K562 (cell line): ENCODE results near the gene SYNRG. TPM values are rescaled to one million over a fixed set of nuclear protein-coding genes. Genes with fewer than 3 reads are reported as not detected.
A peak's percentile ranks its signal among the peaks of the same experiment; 100 is the strongest.

ENCODE experiments used
- ARNT ChIP-seq, 2 experiments: fragments of 450-650 bp; IDR thresholded peaks; 2 replicates each; pipeline ENCODE4 v1.6.1; 2016; ENCODE audit warnings: mild to moderate bottlenecking in 1 of 2
- GATA2 ChIP-seq: sonication (generic); formaldehyde crosslinking; IDR thresholded peaks from 2 replicates; pipeline ENCODE4 v1.4.0; 2020; ENCODE audit warnings: mild to moderate bottlenecking, missing genetic modification reagents
- MCM3 ChIP-seq: fragments of 450-650 bp; IDR thresholded peaks from 2 replicates; pipeline ENCODE4 v1.6.1; 2016
- MTA3 ChIP-seq: fragments of 450-650 bp; formaldehyde crosslinking; IDR thresholded peaks from 2 replicates; pipeline ENCODE4 v1.6.1; 2017; ENCODE audit warnings: mild to moderate bottlenecking, borderline replicate concordance
- NEUROD1 ChIP-seq: fragments of 150-350 bp; IDR thresholded peaks from 2 replicates; pipeline ENCODE4 v1.6.1; 2014; ENCODE audit warnings: borderline replicate concordance, low read length, low read depth; ENCODE audit not compliant: partially characterized antibody
- PYGO2 ChIP-seq: fragments of 450-650 bp; IDR thresholded peaks from 2 replicates; pipeline ENCODE4 v1.6.1; 2016; ENCODE audit warnings: mild to moderate bottlenecking, missing genetic modification characterization, moderate library complexity, missing compliant biosample characterization
- SMARCA5 ChIP-seq: fragments of 450-650 bp; IDR thresholded peaks from 2 replicates; pipeline ENCODE4 v1.6.1; 2016
- ZBTB1 ChIP-seq: sonication (generic); formaldehyde crosslinking; IDR thresholded peaks from 2 replicates; pipeline ENCODE4 v1.8.1; 2023; ENCODE audit warnings: missing genetic modification reagents, low read depth, mild to moderate bottlenecking, borderline replicate concordance
- ZNF316 ChIP-seq: fragments of 450-650 bp; IDR thresholded peaks from 2 replicates; pipeline ENCODE4 v1.6.1; 2016
- ZNF780A ChIP-seq: fragments of 250-450 bp; sonication (Bioruptor Pico); IDR thresholded peaks from 2 replicates; pipeline ENCODE4 v1.5.0; 2021; ENCODE audit warnings: mild to moderate bottlenecking
- ZSCAN29 ChIP-seq: fragments of 450-650 bp; IDR thresholded peaks from 2 replicates; pipeline ENCODE4 v1.6.1; 2017
- polyA plus RNA-seq, 8 experiments: library from polyadenylated mRNA; depleted of rRNA in 4 of 8; stranded (reverse) in 5 of 8; unstranded in 3 of 8; fragments of >200 nt; fragmentation: Nextera tagmentation in 2 of 8; fragmentation: Illumina TruSeq in 1 of 8; extraction: Ambion mirVana in 2 of 8; extraction: Trizol in 1 of 8; gene quantifications; 2 replicates each; pipeline versions ENCODE4 v1.2.1 to v1.2.3, GENCODE V29; 2011 to 2014; ENCODE audit warnings: inconsistent platforms in 1 of 8, missing spikeins in 1 of 8
- total RNA-seq, 7 experiments: library from RNA; depleted of rRNA in 6 of 7; stranded (reverse); fragments of >200 nt in 6 of 7; fragmentation: Illumina TruSeq in 2 of 7; extraction: Trizol in 2 of 7; gene quantifications; 2 replicates each; pipeline versions ENCODE4 v1.2.1 to v1.2.3, GENCODE V29; 2011 to 2021; ENCODE audit warnings: low replicate concordance in 1 of 7
- TF ChIP-seq, protein P1 (sequence below): sonication (generic); formaldehyde crosslinking; IDR thresholded peaks from 2 replicates; pipeline ENCODE4 v1.8.0; 2023; ENCODE audit warnings: mild to moderate bottlenecking, missing genetic modification reagents
- TF ChIP-seq, protein P2 (sequence below): fragments of 450-650 bp; formaldehyde crosslinking; IDR thresholded peaks from 2 replicates; pipeline ENCODE4 v1.4.0; 2022; ENCODE audit warnings: missing genetic modification characterization
- TF ChIP-seq, protein P3 (sequence below): sonication (generic); formaldehyde crosslinking; IDR thresholded peaks from 2 replicates; pipeline ENCODE4 v1.8.0; 2022; ENCODE audit warnings: missing genetic modification reagents, mild to moderate bottlenecking, moderate library complexity, borderline replicate concordance

SYNRG gene
- total and polyA plus RNA-seq, 9 of the 15 experiments (the other 6 are each of a cell fraction or from before 2014, with no cell fraction given) = 2.9 to 28.2 (median 15.1) TPM

DNA sequence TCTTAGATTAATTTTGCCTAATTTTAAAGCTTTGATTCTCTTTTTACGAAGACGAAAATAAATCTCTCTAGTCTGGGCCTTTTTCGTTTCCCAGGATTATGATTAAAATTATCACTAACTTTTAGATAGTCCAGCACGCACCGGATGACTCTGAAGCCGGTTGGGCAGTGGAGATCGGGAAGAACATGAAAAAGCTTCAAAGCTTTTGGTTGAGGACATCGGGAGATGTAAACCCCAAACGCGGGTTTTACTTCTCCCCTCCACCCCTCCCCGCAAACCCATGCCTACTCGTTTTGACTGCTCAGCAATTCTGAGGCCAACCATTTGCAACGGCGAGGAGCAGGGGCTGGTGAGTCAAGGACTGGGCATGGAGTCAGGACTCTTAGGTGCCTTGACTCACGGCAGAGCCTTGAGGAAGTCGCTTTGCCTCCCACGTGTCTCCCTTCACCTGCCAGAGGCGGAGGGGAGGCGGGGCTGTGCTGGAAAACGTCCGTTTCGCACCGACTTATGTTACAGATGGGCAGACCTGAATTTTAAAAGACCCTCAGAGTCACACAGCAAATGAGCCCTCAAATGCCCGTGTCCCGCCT is 120.5 kb downstream of the SYNRG start (continued):
- TF ChIP-seq, protein P1, sequence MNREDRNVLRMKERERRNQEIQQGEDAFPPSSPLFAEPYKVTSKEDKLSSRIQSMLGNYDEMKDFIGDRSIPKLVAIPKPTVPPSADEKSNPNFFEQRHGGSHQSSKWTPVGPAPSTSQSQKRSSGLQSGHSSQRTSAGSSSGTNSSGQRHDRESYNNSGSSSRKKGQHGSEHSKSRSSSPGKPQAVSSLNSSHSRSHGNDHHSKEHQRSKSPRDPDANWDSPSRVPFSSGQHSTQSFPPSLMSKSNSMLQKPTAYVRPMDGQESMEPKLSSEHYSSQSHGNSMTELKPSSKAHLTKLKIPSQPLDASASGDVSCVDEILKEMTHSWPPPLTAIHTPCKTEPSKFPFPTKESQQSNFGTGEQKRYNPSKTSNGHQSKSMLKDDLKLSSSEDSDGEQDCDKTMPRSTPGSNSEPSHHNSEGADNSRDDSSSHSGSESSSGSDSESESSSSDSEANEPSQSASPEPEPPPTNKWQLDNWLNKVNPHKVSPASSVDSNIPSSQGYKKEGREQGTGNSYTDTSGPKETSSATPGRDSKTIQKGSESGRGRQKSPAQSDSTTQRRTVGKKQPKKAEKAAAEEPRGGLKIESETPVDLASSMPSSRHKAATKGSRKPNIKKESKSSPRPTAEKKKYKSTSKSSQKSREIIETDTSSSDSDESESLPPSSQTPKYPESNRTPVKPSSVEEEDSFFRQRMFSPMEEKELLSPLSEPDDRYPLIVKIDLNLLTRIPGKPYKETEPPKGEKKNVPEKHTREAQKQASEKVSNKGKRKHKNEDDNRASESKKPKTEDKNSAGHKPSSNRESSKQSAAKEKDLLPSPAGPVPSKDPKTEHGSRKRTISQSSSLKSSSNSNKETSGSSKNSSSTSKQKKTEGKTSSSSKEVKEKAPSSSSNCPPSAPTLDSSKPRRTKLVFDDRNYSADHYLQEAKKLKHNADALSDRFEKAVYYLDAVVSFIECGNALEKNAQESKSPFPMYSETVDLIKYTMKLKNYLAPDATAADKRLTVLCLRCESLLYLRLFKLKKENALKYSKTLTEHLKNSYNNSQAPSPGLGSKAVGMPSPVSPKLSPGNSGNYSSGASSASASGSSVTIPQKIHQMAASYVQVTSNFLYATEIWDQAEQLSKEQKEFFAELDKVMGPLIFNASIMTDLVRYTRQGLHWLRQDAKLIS = no peak
- TF ChIP-seq ZSCAN29 (no peak), MCM3 (no peak), ZNF780A (CRISPR knock-in tag) (no peak), ARNT (IDR thresholded peaks at IDR 0.05) (no peak), GATA2 (CRISPR knock-in tag) (no peak), MTA3 (0 out of 2 replicates have a peak, but pooled peaks have one; percentile 11), ZNF316 (peak; percentile 97), PYGO2 (no peak), NEUROD1 (peak; percentile 31), ZBTB1 (CRISPR knock-in tag) (no peak), SMARCA5 (no peak)
- TF ChIP-seq, protein P2, sequence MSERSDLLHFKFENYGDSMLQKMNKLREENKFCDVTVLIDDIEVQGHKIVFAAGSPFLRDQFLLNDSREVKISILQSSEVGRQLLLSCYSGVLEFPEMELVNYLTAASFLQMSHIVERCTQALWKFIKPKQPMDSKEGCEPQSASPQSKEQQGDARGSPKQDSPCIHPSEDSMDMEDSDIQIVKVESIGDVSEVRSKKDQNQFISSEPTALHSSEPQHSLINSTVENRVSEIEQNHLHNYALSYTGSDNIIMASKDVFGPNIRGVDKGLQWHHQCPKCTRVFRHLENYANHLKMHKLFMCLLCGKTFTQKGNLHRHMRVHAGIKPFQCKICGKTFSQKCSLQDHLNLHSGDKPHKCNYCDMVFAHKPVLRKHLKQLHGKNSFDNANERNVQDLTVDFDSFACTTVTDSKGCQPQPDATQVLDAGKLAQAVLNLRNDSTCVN (CRISPR knock-in tag) = no peak
- TF ChIP-seq, protein P3, sequence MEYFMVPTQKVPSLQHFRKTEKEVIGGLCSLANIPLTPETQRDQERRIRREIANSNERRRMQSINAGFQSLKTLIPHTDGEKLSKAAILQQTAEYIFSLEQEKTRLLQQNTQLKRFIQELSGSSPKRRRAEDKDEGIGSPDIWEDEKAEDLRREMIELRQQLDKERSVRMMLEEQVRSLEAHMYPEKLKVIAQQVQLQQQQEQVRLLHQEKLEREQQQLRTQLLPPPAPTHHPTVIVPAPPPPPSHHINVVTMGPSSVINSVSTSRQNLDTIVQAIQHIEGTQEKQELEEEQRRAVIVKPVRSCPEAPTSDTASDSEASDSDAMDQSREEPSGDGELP = no peak
